GM12873 (cell line): Measurements from ENCODE around the gene NOD1.

ENCODE experiments used
- TF ChIP-seq, protein P1 (sequence below): IDR thresholded peaks from 2 replicates; pipeline ENCODE4 v1.5.1; 2012; ENCODE audit warnings: low read depth, mild to moderate bottlenecking, moderate library complexity, low read length, control low read depth; ENCODE audit not compliant: insufficient read depth; ENCODE audit errors: missing control alignments

Gene NOD1

GRCh38 chr7:30470163-30470770 lies 8.3 kb downstream of the NOD1 start:
- TF ChIP-seq, protein P1, sequence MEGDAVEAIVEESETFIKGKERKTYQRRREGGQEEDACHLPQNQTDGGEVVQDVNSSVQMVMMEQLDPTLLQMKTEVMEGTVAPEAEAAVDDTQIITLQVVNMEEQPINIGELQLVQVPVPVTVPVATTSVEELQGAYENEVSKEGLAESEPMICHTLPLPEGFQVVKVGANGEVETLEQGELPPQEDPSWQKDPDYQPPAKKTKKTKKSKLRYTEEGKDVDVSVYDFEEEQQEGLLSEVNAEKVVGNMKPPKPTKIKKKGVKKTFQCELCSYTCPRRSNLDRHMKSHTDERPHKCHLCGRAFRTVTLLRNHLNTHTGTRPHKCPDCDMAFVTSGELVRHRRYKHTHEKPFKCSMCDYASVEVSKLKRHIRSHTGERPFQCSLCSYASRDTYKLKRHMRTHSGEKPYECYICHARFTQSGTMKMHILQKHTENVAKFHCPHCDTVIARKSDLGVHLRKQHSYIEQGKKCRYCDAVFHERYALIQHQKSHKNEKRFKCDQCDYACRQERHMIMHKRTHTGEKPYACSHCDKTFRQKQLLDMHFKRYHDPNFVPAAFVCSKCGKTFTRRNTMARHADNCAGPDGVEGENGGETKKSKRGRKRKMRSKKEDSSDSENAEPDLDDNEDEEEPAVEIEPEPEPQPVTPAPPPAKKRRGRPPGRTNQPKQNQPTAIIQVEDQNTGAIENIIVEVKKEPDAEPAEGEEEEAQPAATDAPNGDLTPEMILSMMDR = no peak

GRCh38 chr7:30469303-30469702 lies 9.3 kb downstream of the NOD1 start:
- TF ChIP-seq, protein P1 = no peak

DNA sequence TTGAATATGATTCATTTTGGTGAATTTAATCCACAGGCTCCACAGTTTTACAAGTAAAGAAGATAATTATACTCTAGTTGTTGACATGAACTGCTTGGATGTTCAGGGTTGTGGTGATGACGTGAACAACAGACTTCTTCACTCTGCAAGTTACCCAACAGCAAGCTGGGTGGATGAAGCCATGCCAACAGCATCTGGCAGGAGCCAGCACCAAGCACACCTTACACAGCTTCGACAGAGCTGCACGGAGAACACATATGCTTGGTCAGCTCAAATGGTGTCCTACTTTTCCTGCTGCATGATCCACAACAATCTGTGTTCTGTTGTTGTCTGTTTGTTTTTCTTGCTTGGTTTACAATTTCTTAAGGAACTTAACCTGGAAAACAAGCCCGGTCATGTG lies 9.8 kb downstream of the NOD1 start:
- TF ChIP-seq, protein P1 = no peak

DNA sequence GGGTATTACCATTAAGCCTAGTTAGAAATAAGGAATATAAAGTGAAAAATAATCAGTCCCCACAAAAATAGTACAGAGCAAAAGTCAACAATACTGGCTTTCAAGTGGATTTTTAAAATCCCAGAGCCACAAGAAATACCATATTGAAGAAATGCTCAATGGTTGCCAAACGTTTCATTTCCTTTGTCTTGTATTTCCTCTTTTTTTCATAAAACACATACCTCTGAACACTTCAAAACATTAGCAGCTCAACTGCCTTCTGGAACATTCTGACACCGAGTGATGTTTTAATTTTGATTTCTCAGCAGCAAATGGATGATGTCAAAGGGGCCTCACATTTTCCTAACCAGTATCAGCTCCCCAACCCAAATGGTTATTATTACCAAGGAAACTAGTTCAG lies 10.5 kb downstream of the NOD1 start:
- TF ChIP-seq, protein P1 = no peak

GRCh38 chr7:30467271-30467670 lies 11.3 kb downstream of the NOD1 start:
- TF ChIP-seq, protein P1 = no peak

GRCh38 chr7:30466266-30466665 lies 12.3 kb downstream of the NOD1 start:
- TF ChIP-seq, protein P1 = no peak

DNA sequence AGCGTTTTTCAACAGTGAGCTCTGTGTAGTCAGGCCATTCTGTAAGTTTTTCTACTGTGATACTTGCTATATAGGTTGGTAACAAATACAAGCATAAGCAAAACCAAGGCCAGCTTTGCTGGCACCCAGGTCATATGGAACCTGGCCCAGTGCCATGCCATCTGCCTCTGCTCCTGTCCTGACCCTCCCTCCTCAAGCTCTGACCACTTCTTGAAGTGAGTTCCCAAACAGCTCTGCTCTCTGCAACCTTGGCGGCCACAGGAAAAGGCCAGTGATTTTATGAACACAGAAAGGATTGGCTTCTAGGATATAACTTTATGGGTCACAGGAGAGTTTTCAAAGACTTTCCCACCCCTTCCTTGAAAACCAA lies 12.8 kb downstream of the NOD1 start:
- TF ChIP-seq, protein P1 = no peak
